Peyer's patch (tissue), 4 donors: Measurements from ENCODE around the gene TET1.
"Not testable (repeated sequence)": the region's sequence is repeated elsewhere in the genome, so short reads cannot be mapped to it uniquely, and the experiment has no call there.

ENCODE experiments used
- CTCF ChIP-seq, 6 experiments: fragments of 450-650 bp in 4 of 6; fragments of 200-600 bp in 2 of 6; sonication (generic) in 1 of 6; IDR thresholded peaks; one replicate each; pipeline ENCODE4 v1.5.1; 2017 to 2019; ENCODE audit warnings: antibody characterized with exemption in 6 of 6, mild to moderate bottlenecking in 3 of 6, moderate library complexity in 1 of 6
- POLR2A ChIP-seq, 2 donors: fragments of 450-650 bp; IDR thresholded peaks; one replicate each; pipeline ENCODE4 v1.5.1; 2017; ENCODE audit warnings: antibody characterized with exemption in 2 of 2, mild to moderate bottlenecking in 2 of 2, moderate library complexity in 2 of 2

GRCh38 chr10:68735739-68736138 is 175.6 kb downstream of the TET1 start:
- TF ChIP-seq POLR2A, CTCF (IDR thresholded peaks at IDR 0.05): not testable (repeated sequence)
